ENCODE data around the gene NUB1. TPM values are rescaled to one million over a fixed set of nuclear protein-coding genes. Genes with fewer than 3 reads are reported as not detected.

The NUB1 gene
- total RNA-seq, 1 donor from 2014 or later = 41.6 TPM

DNA sequence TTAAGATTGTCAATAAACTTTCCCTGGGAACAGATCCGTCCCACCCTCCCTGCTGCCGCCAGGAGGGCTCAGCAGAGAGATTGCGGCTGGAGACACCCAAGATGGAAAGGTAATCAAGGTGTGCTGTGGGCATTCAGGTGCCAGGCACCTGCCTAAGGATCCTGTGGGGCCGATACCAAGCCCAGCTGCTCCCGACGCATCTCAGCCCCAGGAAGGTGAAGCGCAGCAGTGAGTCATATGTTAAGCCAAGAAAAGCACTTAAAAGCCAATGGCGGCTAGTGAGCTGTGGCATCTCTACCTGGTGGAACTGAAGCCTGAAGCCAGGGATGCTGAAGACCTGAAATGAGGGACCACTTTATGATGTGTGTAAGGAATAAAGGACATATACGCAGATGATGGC is 62.2 kb downstream of the NUB1 start:
- no peak for FAIRE-seq
- Histone ChIP-seq H3K27me3 (ENCODE audit: insufficient read depth, low read length) (peaks cover 19% of the 10 kb centered on the region), H4K20me1 (ENCODE audit: insufficient read depth, low read length) (no peaks in the 10 kb centered on the region), H3K27ac (ENCODE audit: low read depth, low read length) (no peak overlapping the region), H3K79me2 (ENCODE audit: insufficient read depth, low read length) (no peaks in the 10 kb centered on the region), H3K4me3 (ENCODE audit: insufficient read depth, low read depth, low read length) (no peak overlapping the region), H3K4me2 (ENCODE audit: low read length) (no peak overlapping the region), H3K9ac (ENCODE audit: low read length) (no peak overlapping the region), H2AFZ (ENCODE audit: low read depth, low read length) (no peak overlapping the region), H3K9me3 (ENCODE audit: insufficient read depth, low read depth, low read length) (no peaks in the 10 kb centered on the region), H3K36me3 (ENCODE audit: insufficient read depth, low read length) (no peaks in the 10 kb centered on the region), H3K4me1 (ENCODE audit: insufficient read depth, low read length) (peaks cover 2% of the 10 kb centered on the region)
- Mint-ChIP-seq H3K36me3 (ENCODE audit: low read depth, unreplicated experiment) (peaks cover 2% of the 10 kb centered on the region), H3K27me3 (ENCODE audit: low read depth, unreplicated experiment) (peaks cover 63% of the 10 kb centered on the region), H3K27ac (ENCODE audit: unreplicated experiment) (no peak overlapping the region), H3K4me3 (ENCODE audit: unreplicated experiment) (no peak overlapping the region), H3K4me1 (ENCODE audit: low read depth, unreplicated experiment) (peaks cover 7% of the 10 kb centered on the region), H3K9me3 (ENCODE audit: unreplicated experiment) (peaks cover 2% of the 10 kb centered on the region)
- TF ChIP-seq CTCF (IDR thresholded peaks at IDR 0.05; ENCODE audit: insufficient read depth, low read depth, low read length) = no peak
- DNase-seq (ENCODE audit: low read depth) = no peak

- no peak overlapping the region for H3K4me3 Mint-ChIP-seq (ENCODE audit: unreplicated experiment)
These were observed 62.8 kb downstream of the NUB1 start for GRCh38 chr7:151404216-151405011.

More at GRCh38 chr7:151404216-151405011, 62.8 kb downstream of the NUB1 start:
- H3K4me1 ChIP-seq (ENCODE audit: insufficient read depth, low read length) = peaks cover 2% of the 10 kb centered on the region
- H3K4me3 ChIP-seq (ENCODE audit: insufficient read depth, low read depth, low read length) = no peak overlapping the region
- FAIRE-seq (no peak), DNase-seq (ENCODE audit: low read depth) (peak; percentile 11)
- Mint-ChIP-seq H3K4me1 (ENCODE audit: low read depth, unreplicated experiment) (peaks cover 9% of the 10 kb centered on the region), H3K27ac (ENCODE audit: unreplicated experiment) (peak overlapping the region; percentile 41), H3K36me3 (ENCODE audit: low read depth, unreplicated experiment) (peaks cover 4% of the 10 kb centered on the region), H3K27me3 (ENCODE audit: low read depth, unreplicated experiment) (peaks cover 63% of the 10 kb centered on the region), H3K9me3 (ENCODE audit: unreplicated experiment) (peaks cover 2% of the 10 kb centered on the region)
- peaks cover 23% of the 10 kb centered on the region for H3K27me3 ChIP-seq (ENCODE audit: insufficient read depth, low read length)
- H2AFZ ChIP-seq (ENCODE audit: low read depth, low read length) = no peak overlapping the region
- no peak overlapping the region for H3K27ac ChIP-seq (ENCODE audit: low read depth, low read length)
- no peaks in the 10 kb centered on the region for H3K79me2 ChIP-seq (ENCODE audit: insufficient read depth, low read length)
- H4K20me1 ChIP-seq (ENCODE audit: insufficient read depth, low read length) = no peaks in the 10 kb centered on the region
- TF ChIP-seq EZH2 (IDR thresholded peaks at IDR 0.05; ENCODE audit: insufficient read depth, low read length) (no peak), CTCF (IDR thresholded peaks at IDR 0.05; ENCODE audit: insufficient read depth, low read depth, low read length) (no peak)
- H3K4me2 ChIP-seq (ENCODE audit: low read length) = no peak overlapping the region
- no peaks in the 10 kb centered on the region for H3K9me3 ChIP-seq (ENCODE audit: insufficient read depth, low read depth, low read length)
- no peaks in the 10 kb centered on the region for H3K36me3 ChIP-seq (ENCODE audit: insufficient read depth, low read length)
- no peak overlapping the region for H3K9ac ChIP-seq (ENCODE audit: low read length)

Data from astrocyte (in vitro differentiated cells and primary cell).